Activated naive CD4-positive, alpha-beta T cell treated with Interleukin-2 at 50 U/mL for 16 hours (primary cell): ENCODE results near the gene LOXHD1.

ENCODE experiments used
- DNase-seq: peaks from one replicate; pipeline ENCODE4 v3.0.0-alpha.2; 2020

The LOXHD1 gene

GRCh38 chr18:46435031-46435430, 222.0 kb downstream of the LOXHD1 start:
- no peak for DNase-seq

- no peak for DNase-seq
Observed at GRCh38 chr18:46434629-46435028, 222.4 kb downstream of the LOXHD1 start.

- no peak for DNase-seq
Observed at GRCh38 chr18:46433121-46433826, 223.7 kb downstream of the LOXHD1 start.

GRCh38 chr18:46431522-46432171, 225.4 kb downstream of the LOXHD1 start:
- no peak for DNase-seq

GRCh38 chr18:46429649-46430224, 227.3 kb downstream of the LOXHD1 start:
- DNase-seq, result no peak

GRCh38 chr18:46429130-46429529, 227.9 kb downstream of the LOXHD1 start:
- no peak for DNase-seq

- no peak for DNase-seq
Observed at GRCh38 chr18:46428368-46428767, 228.7 kb downstream of the LOXHD1 start.

GRCh38 chr18:46427216-46427995, 229.6 kb downstream of the LOXHD1 start:
- no peak for DNase-seq
